Lung (tissue), 12 donors: ENCODE data around the gene DIP2C. TPM values are rescaled to one million over a fixed set of nuclear protein-coding genes. Genes with fewer than 3 reads are reported as not detected.

Experiments
- ATAC-seq: fragments of 200-7000 bp; cut with Tn5 transposase; one replicate; pipeline ENCODE4 v1.9.1; 2020; ENCODE audit warnings: moderate number of reproducible peaks; ENCODE audit not compliant: insufficient read depth, low FRiP score
- DNase-seq, 3 donors: peaks; one replicate each; pipeline ENCODE4 v3.0.0-alpha.2; 2013 to 2017
- H3K27ac ChIP-seq, 2 donors: one replicate each; pipeline ENCODE4 v1.5.1; 2013; ENCODE audit warnings: mild to moderate bottlenecking in 2 of 2, moderate library complexity in 2 of 2, control low read depth in 1 of 2, inconsistent platforms in 1 of 2, low read depth in 1 of 2, low read length in 1 of 2
- H3K27me3 ChIP-seq, 3 donors: one replicate each; pipeline ENCODE4 v1.5.1; 2013; ENCODE audit warnings: low read length in 2 of 3; ENCODE audit not compliant: control insufficient read depth in 3 of 3, insufficient read depth in 3 of 3
- H3K36me3 ChIP-seq, 4 donors: one replicate each; pipeline ENCODE4 v1.5.1; 2013; ENCODE audit warnings: low read length in 4 of 4, mild to moderate bottlenecking in 1 of 4, moderate library complexity in 1 of 4; ENCODE audit not compliant: control insufficient read depth in 4 of 4, insufficient read depth in 4 of 4
- H3K4me1 ChIP-seq, 5 donors: one replicate each; pipeline ENCODE4 v1.5.1; 2013; ENCODE audit warnings: low read length in 5 of 5, mild to moderate bottlenecking in 2 of 5, moderate library complexity in 1 of 5; ENCODE audit not compliant: control insufficient read depth in 5 of 5, insufficient read depth in 5 of 5
- H3K4me3 ChIP-seq: one replicate; pipeline ENCODE4 v1.5.1; 2013; ENCODE audit warnings: mild to moderate bottlenecking, control low read depth, moderate library complexity
- H3K9ac ChIP-seq, 2 donors: one replicate each; pipeline ENCODE4 v1.5.1; 2013; ENCODE audit warnings: low read length in 2 of 2, control low read depth in 1 of 2; ENCODE audit not compliant: insufficient read depth in 1 of 2
- H3K9me3 ChIP-seq, 4 donors: one replicate each; pipeline ENCODE4 v1.5.1; 2013; ENCODE audit warnings: low read length in 3 of 4, mild to moderate bottlenecking in 1 of 4, moderate library complexity in 1 of 4; ENCODE audit not compliant: control insufficient read depth in 4 of 4, insufficient read depth in 3 of 4
- WGBS, 2 donors: extraction: QIAGEN DNeasy Blood & Tissue Kit; methylation state at CpG; one replicate each; pipeline ENCODE4 v1.1.7; 2013; 5-methylcytosine and 5-hydroxymethylcytosine counted together
- polyA plus RNA-seq, 2 donors: library from polyadenylated mRNA; stranded (reverse); fragments of 200-250 nt; gene quantifications; one replicate each; pipeline ENCODE4 v1.2.1, GENCODE V29; 2013
- total RNA-seq, 2 donors: library from RNA; depleted of rRNA in 1 of 2; stranded (reverse); fragments of >200 nt in 1 of 2; gene quantifications; one replicate each; pipeline ENCODE4 v1.2.1, GENCODE V29; 2014 to 2021
- TF ChIP-seq, protein P1 (sequence below): IDR thresholded peaks from 2 replicates; pipeline ENCODE4 v1.5.1; 2012; ENCODE audit warnings: mild to moderate bottlenecking; ENCODE audit errors: control extremely low read depth, extremely low read depth
- donor health status: control.
- donor health status: control.
- donor health status: Bipolar disorder and iron deficiency.
- donor health status: healthy.
- donor health status: DM: yes; HTN: yes; CAD: no.

The DIP2C gene
- total and polyA plus RNA-seq, 4 donors: 3.6 to 20.0 (median 9.5) TPM

DNA sequence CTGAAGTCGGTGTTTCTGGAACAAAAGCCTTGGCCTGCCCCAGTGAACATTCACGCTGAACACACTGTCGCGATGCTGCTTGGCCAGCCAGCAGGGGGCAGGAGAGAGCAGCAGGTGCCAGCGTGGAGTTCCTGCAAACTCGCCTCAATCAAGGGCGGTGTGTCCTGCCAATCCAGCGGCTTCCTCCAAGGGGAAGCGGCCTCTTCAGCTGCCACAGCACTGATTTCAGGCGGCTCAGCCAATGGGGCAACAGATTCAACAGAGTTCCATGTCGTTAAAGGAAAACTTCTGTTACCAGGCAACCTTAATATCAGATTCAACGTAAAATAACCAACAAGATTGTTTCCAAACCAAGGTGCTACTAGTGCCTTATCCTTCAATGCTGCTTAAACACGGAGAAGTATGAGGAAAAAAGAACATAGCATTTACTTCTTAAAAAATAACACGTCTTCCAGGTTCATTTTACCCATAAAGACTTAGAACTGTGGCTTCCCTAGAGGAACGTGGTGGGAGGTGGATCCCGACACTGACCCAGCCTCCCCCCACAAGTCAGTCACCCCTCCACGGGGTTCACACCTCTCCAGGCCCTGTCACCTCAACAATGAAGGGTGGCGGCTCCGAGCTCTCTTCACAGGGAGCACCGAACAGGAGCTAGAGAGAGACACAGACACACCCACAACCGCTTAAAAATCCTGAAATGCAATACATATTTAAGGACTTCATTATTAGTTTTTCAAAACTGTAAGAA lies 178.2 kb downstream of the DIP2C start:
- Histone ChIP-seq H3K27me3 (no peaks in the 10 kb centered on the region), H3K36me3 (peaks cover 0 to 13% (median under 1%) of the 10 kb centered on the region in 4 donors), H3K27ac (peak overlapping the region; percentile 35 to 37), H3K9ac (peak overlapping the region in 1 of 2 donors; percentile 11), H3K9me3 (no peaks in the 10 kb centered on the region), H3K4me3 (no peak overlapping the region), H3K4me1 (peaks cover 0 to 18% (median 3%) of the 10 kb centered on the region in 5 donors)
- WGBS, 2 donors: 24 to 27% methylated on average over 21 of the region's 21 CpGs
- ATAC-seq: peak; percentile 85
- DNase-seq: peak; percentile 91 to 93 (median 93)
- TF ChIP-seq, protein P1, sequence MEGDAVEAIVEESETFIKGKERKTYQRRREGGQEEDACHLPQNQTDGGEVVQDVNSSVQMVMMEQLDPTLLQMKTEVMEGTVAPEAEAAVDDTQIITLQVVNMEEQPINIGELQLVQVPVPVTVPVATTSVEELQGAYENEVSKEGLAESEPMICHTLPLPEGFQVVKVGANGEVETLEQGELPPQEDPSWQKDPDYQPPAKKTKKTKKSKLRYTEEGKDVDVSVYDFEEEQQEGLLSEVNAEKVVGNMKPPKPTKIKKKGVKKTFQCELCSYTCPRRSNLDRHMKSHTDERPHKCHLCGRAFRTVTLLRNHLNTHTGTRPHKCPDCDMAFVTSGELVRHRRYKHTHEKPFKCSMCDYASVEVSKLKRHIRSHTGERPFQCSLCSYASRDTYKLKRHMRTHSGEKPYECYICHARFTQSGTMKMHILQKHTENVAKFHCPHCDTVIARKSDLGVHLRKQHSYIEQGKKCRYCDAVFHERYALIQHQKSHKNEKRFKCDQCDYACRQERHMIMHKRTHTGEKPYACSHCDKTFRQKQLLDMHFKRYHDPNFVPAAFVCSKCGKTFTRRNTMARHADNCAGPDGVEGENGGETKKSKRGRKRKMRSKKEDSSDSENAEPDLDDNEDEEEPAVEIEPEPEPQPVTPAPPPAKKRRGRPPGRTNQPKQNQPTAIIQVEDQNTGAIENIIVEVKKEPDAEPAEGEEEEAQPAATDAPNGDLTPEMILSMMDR: peak; percentile 96

DNA sequence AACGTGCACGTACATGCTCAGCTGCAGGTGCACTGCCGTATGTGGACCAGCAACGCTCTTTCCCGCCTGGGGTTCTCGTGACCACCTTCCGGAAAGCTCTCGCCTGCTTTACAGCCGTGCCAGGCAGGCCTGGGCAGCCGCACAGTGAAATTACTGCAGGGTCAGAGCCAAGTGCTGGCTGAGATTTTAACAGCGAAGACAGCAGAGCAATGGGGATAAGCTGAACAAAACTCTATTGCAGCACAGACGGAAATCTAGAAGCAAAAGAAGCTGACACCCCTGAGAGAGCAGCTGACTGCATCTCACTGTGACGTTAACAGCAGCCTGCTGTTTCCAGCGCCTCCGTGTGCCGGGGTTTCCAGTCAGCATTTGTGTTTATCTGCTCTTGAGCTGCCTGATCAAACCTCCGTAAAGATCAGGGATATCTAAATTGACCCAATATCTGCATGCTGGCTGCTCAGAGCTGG lies 179.0 kb downstream of the DIP2C start:
- ATAC-seq (no peak), DNase-seq (no peak)
- Histone ChIP-seq H3K9me3 (no peaks in the 10 kb centered on the region), H3K4me3 (no peak overlapping the region), H3K27ac (no peak overlapping the region), H3K27me3 (no peaks in the 10 kb centered on the region), H3K9ac (no peak overlapping the region), H3K4me1 (peaks cover 0 to 18% (median 3%) of the 10 kb centered on the region in 5 donors), H3K36me3 (peaks cover 0 to 13% (median under 1%) of the 10 kb centered on the region in 4 donors)
- TF ChIP-seq, protein P1: no peak
- WGBS, 2 donors: 83 to 87% methylated on average over 17 of the region's 17 CpGs

DNA sequence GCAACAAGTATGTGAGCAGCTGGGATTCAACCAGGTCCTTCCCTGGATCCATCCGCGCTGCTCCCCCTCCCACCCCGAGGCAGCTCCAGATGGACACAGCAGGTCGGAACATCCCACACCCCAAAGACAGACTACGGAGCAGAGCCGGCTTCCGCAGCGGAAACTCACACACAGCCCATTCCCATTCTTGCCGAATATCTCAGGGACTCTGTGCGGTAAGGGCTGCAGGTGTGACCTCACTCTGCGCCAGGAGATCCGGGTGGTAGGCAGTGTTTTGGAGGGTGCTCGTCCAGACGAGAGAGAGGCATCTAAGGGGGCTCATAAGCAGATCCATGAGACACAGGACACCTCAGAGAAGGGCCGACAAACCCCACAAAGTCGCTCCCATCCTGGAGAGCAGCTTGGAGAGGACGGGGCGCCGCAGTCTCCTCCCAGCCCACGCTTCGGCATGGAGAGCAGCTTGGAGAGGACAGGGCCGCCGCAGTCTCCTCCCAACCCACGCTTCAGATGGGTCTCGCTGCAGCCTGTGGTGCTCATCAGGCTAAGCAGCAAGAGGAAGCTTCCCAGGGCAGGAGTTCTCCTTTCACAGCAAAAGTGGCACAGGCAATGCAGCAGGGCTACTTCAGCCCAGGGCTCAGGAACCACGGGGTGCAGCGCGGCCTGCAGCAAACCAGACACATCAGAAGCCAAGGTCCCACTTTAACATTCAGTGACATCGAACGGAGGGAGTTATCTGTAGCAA lies 179.9 kb downstream of the DIP2C start:
- Histone ChIP-seq H3K9me3 (no peaks in the 10 kb centered on the region), H3K4me3 (no peak overlapping the region), H3K27me3 (no peaks in the 10 kb centered on the region), H3K27ac (no peak overlapping the region), H3K36me3 (peaks cover 0 to 13% (median under 1%) of the 10 kb centered on the region in 4 donors), H3K9ac (no peak overlapping the region), H3K4me1 (peaks cover 0 to 18% (median 3%) of the 10 kb centered on the region in 5 donors)
- ATAC-seq (no peak), DNase-seq (no peak)
- TF ChIP-seq, protein P1: no peak
- WGBS, 2 donors: 93 to 94% methylated on average over 30 of the region's 30 CpGs
